ENCODE results near the gene MRPL37.

The MRPL37 gene

GRCh38 chr1:54157401-54157800 is 42.6 kb upstream of the MRPL37 start:
- DNase-seq (no peak), ATAC-seq (ENCODE audit: insufficient read depth, low read depth) (no peak)
- Histone ChIP-seq H3K9ac (ENCODE audit: low read depth, low read length) (no peak overlapping the region), H3K79me2 (ENCODE audit: insufficient read depth, low read length) (no peaks in the 10 kb centered on the region), H3K36me3 (ENCODE audit: insufficient read depth, low read length) (no peaks in the 10 kb centered on the region), H3K4me3 (ENCODE audit: low read depth in 1 of 2, low read length in 2 of 2) (no peak overlapping the region), H3K4me1 (ENCODE audit: insufficient read depth, low read length) (no peaks in the 10 kb centered on the region), H4K20me1 (ENCODE audit: insufficient read depth, low read length) (no peaks in the 10 kb centered on the region), H3K27ac (ENCODE audit: low read length) (no peak overlapping the region), H3K4me2 (ENCODE audit: insufficient read depth, low read length) (no peak overlapping the region), H3K27me3 (ENCODE audit: insufficient read depth, low read length, poor library complexity) (no peaks in the 10 kb centered on the region), H2AFZ (ENCODE audit: low read depth, low read length) (no peak overlapping the region), H3K9me3 (ENCODE audit: insufficient read depth, low read length, severe bottlenecking) (no peaks in the 10 kb centered on the region)
- no peak for TF ChIP-seq CTCF (IDR thresholded peaks at IDR 0.05; ENCODE audit: borderline replicate concordance, extremely low read depth, low read length, poor library complexity, severe bottlenecking)
- TF ChIP-seq EZH2 (IDR thresholded peaks at IDR 0.05; ENCODE audit: borderline replicate concordance, low read depth, low read length, severe bottlenecking) = no peak

GRCh38 chr1:54158071-54158470 is 41.9 kb upstream of the MRPL37 start:
- DNase-seq (no peak), ATAC-seq (ENCODE audit: insufficient read depth, low read depth) (no peak)
- no peaks in the 10 kb centered on the region for H3K4me1 ChIP-seq (ENCODE audit: insufficient read depth, low read length)
- no peaks in the 10 kb centered on the region for H3K9me3 ChIP-seq (ENCODE audit: insufficient read depth, low read length, severe bottlenecking)
- H3K36me3 ChIP-seq (ENCODE audit: insufficient read depth, low read length) = no peaks in the 10 kb centered on the region
- no peaks in the 10 kb centered on the region for H3K79me2 ChIP-seq (ENCODE audit: insufficient read depth, low read length)
- H3K9ac ChIP-seq (ENCODE audit: low read depth, low read length) = no peak overlapping the region
- H3K4me3 ChIP-seq (ENCODE audit: low read depth in 1 of 2, low read length in 2 of 2) = no peak overlapping the region
- H2AFZ ChIP-seq (ENCODE audit: low read depth, low read length) = no peak overlapping the region
- no peak overlapping the region for H3K4me2 ChIP-seq (ENCODE audit: insufficient read depth, low read length)
- TF ChIP-seq EZH2 (IDR thresholded peaks at IDR 0.05; ENCODE audit: borderline replicate concordance, low read depth, low read length, severe bottlenecking) = no peak
- no peak for TF ChIP-seq CTCF (IDR thresholded peaks at IDR 0.05; ENCODE audit: borderline replicate concordance, extremely low read depth, low read length, poor library complexity, severe bottlenecking)
- no peaks in the 10 kb centered on the region for H4K20me1 ChIP-seq (ENCODE audit: insufficient read depth, low read length)
- H3K27me3 ChIP-seq (ENCODE audit: insufficient read depth, low read length, poor library complexity) = no peaks in the 10 kb centered on the region
- no peak overlapping the region for H3K27ac ChIP-seq (ENCODE audit: low read length)

GRCh38 chr1:54159733-54160316 is 40.1 kb upstream of the MRPL37 start:
- Histone ChIP-seq H3K4me2 (ENCODE audit: insufficient read depth, low read length) (no peak overlapping the region), H3K79me2 (ENCODE audit: insufficient read depth, low read length) (no peaks in the 10 kb centered on the region), H3K36me3 (ENCODE audit: insufficient read depth, low read length) (no peaks in the 10 kb centered on the region), H3K27ac (ENCODE audit: low read length) (no peak overlapping the region), H3K27me3 (ENCODE audit: insufficient read depth, low read length, poor library complexity) (no peaks in the 10 kb centered on the region), H3K4me1 (ENCODE audit: insufficient read depth, low read length) (no peaks in the 10 kb centered on the region), H3K4me3 (ENCODE audit: low read depth in 1 of 2, low read length in 2 of 2) (no peak overlapping the region), H2AFZ (ENCODE audit: low read depth, low read length) (no peak overlapping the region), H4K20me1 (ENCODE audit: insufficient read depth, low read length) (no peaks in the 10 kb centered on the region), H3K9ac (ENCODE audit: low read depth, low read length) (no peak overlapping the region), H3K9me3 (ENCODE audit: insufficient read depth, low read length, severe bottlenecking) (no peaks in the 10 kb centered on the region)
- DNase-seq = no peak
- TF ChIP-seq EZH2 (IDR thresholded peaks at IDR 0.05; ENCODE audit: borderline replicate concordance, low read depth, low read length, severe bottlenecking) = no peak
- no peak for TF ChIP-seq CTCF (IDR thresholded peaks at IDR 0.05; ENCODE audit: borderline replicate concordance, extremely low read depth, low read length, poor library complexity, severe bottlenecking)
- ATAC-seq (ENCODE audit: insufficient read depth, low read depth) = no peak

- Histone ChIP-seq H3K4me1 (ENCODE audit: insufficient read depth, low read length) (no peaks in the 10 kb centered on the region), H2AFZ (ENCODE audit: low read depth, low read length) (no peak overlapping the region), H3K9ac (ENCODE audit: low read depth, low read length) (no peak overlapping the region), H3K36me3 (ENCODE audit: insufficient read depth, low read length) (no peaks in the 10 kb centered on the region), H3K4me2 (ENCODE audit: insufficient read depth, low read length) (no peak overlapping the region), H3K27me3 (ENCODE audit: insufficient read depth, low read length, poor library complexity) (no peaks in the 10 kb centered on the region), H3K4me3 (ENCODE audit: low read depth in 1 of 2, low read length in 2 of 2) (no peak overlapping the region), H3K79me2 (ENCODE audit: insufficient read depth, low read length) (no peaks in the 10 kb centered on the region), H3K9me3 (ENCODE audit: insufficient read depth, low read length, severe bottlenecking) (no peaks in the 10 kb centered on the region), H4K20me1 (ENCODE audit: insufficient read depth, low read length) (no peaks in the 10 kb centered on the region), H3K27ac (ENCODE audit: low read length) (no peak overlapping the region)
- DNase-seq (no peak), ATAC-seq (ENCODE audit: insufficient read depth, low read depth) (no peak)
- no peak for TF ChIP-seq EZH2 (IDR thresholded peaks at IDR 0.05; ENCODE audit: borderline replicate concordance, low read depth, low read length, severe bottlenecking)
- TF ChIP-seq CTCF (IDR thresholded peaks at IDR 0.05; ENCODE audit: borderline replicate concordance, extremely low read depth, low read length, poor library complexity, severe bottlenecking) = no peak
Measured at GRCh38 chr1:54160351-54160750, 39.6 kb upstream of the MRPL37 start.
